ENCODE results near the gene FAAP100. TPM values are rescaled to one million over a fixed set of nuclear protein-coding genes. Genes with fewer than 3 reads are reported as not detected.

Gene FAAP100
- total RNA-seq, 2 donors from 2014 or later = 11.6 to 15.7 TPM

DNA sequence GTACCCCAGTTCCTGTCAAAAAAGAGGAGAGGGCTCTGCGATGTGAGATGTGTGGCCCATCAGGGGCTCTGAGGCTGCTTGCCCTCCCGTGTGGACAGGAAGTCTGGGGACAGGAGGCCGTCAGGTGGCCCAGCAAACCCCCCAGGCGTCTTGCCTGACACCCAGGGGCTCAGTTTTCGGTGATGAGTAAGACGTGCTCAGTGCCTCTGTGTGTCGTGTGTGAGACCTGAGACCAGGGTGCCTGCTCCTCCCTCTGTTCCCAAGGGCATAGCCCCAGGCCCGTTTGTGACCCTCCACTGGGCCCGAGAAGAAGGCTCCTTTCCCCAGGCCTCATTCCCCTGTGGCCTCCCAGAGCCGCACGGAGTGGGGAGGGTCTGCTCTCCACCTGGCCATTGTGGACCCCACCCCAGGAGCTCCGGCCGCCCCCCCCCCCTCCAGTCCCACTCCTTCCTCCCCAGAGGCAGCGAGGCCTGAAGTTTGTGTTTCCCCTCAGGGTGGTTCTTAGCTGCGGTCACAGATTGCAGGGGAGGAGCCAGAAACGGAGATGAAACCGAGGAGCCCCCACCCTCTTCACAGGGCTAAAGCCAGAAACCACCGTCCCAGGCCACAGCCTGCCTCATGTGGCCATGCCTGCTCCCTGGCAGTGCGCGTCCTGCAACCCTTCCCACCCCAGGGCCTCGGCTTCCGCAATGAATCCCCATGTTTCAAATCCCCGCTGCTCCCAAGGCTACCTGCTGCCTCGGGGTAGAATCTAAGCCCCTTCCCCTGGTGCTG lies 34.6 kb downstream of the FAAP100 start:
- intact Hi-C loops (cut with DNase I) = loop anchor here in 1 of 2 donors (5.0 kb wide), 2 partner anchors 35 to 85 kb away; partner anchors contain the start of gene FAAP100
- DNase-seq (peak; percentile 34), ATAC-seq (no peak)

- ATAC-seq = no peak
- intact Hi-C loops (cut with DNase I) = loop anchor here in 1 of 2 donors (5.0 kb wide), 2 partner anchors 35 to 85 kb away; partner anchors contain the start of gene FAAP100
- DNase-seq = no peak
These were observed 35.2 kb downstream of the FAAP100 start for GRCh38 chr17:81517009-81517338.

DNA sequence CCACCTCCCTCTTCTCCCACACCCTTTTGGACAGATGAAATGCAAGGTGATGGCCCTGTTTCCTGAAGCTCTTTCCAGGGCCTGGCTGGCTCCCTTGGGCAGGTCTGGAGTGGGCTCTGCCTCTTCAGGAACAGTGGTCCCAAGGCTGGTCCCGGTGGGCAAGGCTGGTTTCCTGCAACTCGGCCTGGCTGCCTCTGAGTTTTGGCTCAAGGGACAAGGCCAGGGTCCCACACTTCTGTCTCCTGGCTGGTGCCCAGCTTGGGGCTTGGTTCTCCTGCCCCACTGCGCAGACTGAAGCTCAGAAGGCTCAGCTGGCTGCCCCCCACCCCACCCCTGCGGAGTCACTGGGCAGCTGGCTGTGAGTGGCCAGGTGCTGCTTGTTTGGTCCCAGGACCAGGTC lies 35.7 kb downstream of the FAAP100 start:
- intact Hi-C loops (cut with DNase I) = loop anchor here in 1 of 2 donors (5.0 kb wide), 2 partner anchors 36 to 86 kb away; partner anchors contain the start of gene FAAP100
- ATAC-seq (no peak), DNase-seq (no peak)

DNA sequence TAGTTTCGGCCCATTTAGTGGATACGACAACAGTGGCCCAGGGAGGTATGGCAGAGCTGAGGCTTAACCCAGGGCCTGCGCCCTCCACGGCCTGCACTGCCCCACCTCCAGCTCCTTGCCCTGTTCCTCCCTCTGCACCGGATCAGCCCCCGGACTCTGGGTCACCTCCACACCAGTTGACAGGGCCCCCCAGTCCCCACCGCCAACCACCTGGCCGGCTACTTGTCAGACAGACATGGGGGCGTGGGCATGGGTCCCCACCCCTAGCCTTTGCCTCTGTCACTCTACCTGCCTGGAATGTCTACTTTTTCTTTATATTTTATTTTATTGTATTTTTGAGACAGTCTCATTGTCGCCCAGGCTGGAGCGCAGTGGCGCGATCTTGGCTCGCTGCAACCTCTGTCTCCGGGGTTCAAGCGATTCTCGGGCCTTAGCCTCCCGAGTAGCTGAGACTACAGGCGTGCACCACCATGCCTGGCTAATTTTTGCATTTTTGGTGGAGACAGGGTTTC lies 36.6 kb downstream of the FAAP100 start:
- ATAC-seq (no peak), DNase-seq (no peak)
- intact Hi-C loops (cut with DNase I) = loop anchor here in 1 of 2 donors (5.0 kb wide), 2 partner anchors 37 to 87 kb away; partner anchors contain the start of gene FAAP100

GRCh38 chr17:81514739-81515529 lies 37.2 kb downstream of the FAAP100 start:
- ATAC-seq = peak; percentile 39 to 48
- intact Hi-C loops (cut with DNase I) = loop anchor here in 1 of 2 donors (5.0 kb wide), 2 partner anchors 37 to 87 kb away; partner anchors contain the start of gene FAAP100
- peak; percentile 89 for DNase-seq

DNA sequence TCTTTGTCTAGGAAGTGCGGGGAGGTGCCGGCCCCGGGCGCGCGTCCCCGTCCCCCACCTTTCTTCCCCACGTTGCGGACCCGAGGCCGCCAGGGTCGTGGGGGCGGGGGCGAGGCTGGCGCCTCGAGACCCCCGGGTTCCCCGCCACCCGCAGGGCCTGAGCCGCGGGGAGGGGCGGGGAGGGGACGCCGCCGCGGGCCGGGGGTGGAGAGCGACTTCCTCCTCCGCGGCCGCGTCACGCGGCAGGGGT lies 37.7 kb downstream of the FAAP100 start:
- DNase-seq (no peak), ATAC-seq (no peak)
- intact Hi-C loops (cut with DNase I) = no loop called here

- peak; percentile 9 to 13 for ATAC-seq
- intact Hi-C loops (cut with DNase I) = no loop called here
- DNase-seq = peak; percentile 77
These were observed 38.2 kb downstream of the FAAP100 start for GRCh38 chr17:81513753-81514488.

DNA sequence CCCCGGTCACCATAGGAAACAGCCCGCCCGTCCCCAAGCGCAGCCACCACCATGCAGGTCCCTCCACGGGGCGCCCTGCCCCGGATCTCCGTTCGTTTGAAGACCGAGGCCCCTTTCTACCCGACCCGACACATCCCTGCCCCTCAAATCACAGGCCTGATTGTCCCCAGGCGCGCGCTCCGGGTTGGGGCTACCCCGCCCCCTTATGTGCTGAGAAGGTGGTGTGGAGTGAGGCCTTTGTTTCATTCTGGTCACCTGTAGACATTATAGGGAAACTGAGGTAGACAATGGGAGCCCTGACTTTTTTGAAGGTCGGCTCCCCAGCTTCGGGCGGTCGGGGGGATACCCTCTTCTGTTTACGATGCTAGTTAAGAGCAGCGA lies 38.8 kb downstream of the FAAP100 start:
- DNase-seq (peak; percentile 67), ATAC-seq (peak; percentile 4 to 13)
- intact Hi-C loops (cut with DNase I) = no loop called here

- intact Hi-C loops (cut with DNase I) = no loop called here
- ATAC-seq (peak; percentile 61 to 81), DNase-seq (peak; percentile 94)
These were observed 39.4 kb downstream of the FAAP100 start, which contains the start of gene ACTG1 for GRCh38 chr17:81512562-81513371. Gene ACTG1 (minus strand): TSS chr17:81512799. CDS start chr17:81512354, 445 bp downstream.

DNA sequence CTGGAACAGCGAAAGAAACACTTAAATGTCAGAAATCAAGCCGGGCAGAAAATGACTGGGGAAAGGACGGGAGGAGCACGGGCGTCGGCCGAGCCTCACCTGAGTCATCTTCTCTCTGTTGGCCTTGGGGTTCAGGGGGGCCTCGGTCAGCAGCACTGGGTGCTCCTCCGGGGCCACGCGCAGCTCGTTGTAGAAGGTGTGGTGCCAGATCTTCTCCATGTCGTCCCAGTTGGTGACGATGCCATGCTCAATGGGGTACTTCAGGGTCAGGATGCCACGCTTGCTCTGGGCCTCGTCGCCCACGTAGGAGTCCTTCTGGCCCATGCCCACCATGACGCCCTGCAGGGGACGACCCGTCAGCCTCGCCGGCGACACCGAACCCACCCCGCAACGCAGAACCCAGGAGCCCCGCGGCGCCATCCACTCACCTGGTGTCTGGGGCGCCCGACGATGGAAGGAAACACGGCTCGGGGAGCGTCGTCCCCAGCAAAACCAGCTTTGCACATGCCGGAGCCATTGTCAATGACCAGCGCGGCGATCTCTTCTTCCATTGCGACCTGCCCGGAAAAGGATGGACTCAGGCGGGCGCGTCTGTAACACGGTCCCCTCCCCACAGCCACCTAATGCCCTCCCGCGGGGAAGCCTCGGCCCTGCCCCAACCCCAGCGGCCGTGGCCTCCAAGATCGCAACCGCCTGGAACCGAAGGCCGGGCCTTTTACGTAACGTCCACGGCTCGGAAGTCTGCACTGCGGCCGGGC lies 40.2 kb downstream of the FAAP100 start:
- DNase-seq (peak; percentile 54), ATAC-seq (peak; percentile 2 to 6)
- intact Hi-C loops (cut with DNase I) = loop anchor here in 1 of 2 donors (2.0 kb wide), 1 partner anchor 115 kb away; no protein-coding TSS in a partner anchor

DNA sequence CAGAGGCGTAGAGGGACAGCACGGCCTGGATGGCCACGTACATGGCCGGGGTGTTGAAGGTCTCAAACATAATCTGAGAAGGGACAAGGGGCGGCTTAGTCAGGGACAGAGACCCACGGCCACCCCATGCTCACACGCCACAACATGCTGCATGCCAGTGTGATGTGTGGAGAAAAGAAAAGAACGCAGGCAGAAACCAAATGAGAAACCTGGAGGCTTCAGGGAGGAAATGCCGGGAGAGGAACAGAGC lies 40.7 kb downstream of the FAAP100 start:
- DNase-seq = no peak
- intact Hi-C loops (cut with DNase I) = loop anchor here in 1 of 2 donors (2.0 kb wide), 1 partner anchor 115 kb away; no protein-coding TSS in a partner anchor
- no peak for ATAC-seq

- ATAC-seq = no peak
- intact Hi-C loops (cut with DNase I) = loop anchor here in 1 of 2 donors (2.0 kb wide), 1 partner anchor 114 kb away; no protein-coding TSS in a partner anchor
- DNase-seq = peak; percentile 48
These were observed 41.2 kb downstream of the FAAP100 start for GRCh38 chr17:81510785-81511553.

- DNase-seq (no peak), ATAC-seq (no peak)
- intact Hi-C loops (cut with DNase I) = loop anchor here in 1 of 2 donors (2.0 kb wide), 1 partner anchor 113 kb away; no protein-coding TSS in a partner anchor
These were observed 42.0 kb downstream of the FAAP100 start for GRCh38 chr17:81509972-81510784.

- no peak for DNase-seq
- ATAC-seq = no peak
- intact Hi-C loops (cut with DNase I) = no loop called here
These were observed 42.8 kb downstream of the FAAP100 start for GRCh38 chr17:81509207-81509971.

DNA sequence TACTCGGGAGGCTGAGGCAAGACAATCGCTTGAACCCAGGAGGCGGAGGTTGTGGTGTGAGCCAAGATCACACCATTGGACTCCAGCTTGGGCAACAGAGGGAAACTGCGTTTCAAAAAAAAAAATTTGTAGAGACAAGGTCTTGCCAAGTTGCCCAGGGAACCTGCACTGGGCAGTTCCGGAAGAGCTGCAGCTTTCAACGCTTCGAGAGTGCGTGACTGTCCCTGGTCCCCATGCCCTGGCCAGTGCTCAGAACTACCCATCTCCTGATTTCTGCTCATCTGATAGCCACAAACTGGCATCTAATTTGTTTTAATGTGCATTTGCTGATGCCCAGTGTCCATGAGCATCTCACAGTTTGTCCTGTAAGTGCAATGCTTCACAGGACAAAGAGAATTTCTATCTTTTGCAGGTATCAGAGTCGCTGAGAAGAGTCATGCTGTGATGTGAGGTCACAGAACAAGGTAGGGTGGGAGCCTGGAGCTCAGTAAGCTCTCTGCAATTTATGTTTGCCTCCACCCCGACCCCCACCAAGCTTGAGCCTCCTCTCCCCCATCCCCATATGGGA lies 43.4 kb downstream of the FAAP100 start:
- intact Hi-C loops (cut with DNase I) = no loop called here
- DNase-seq (no peak), ATAC-seq (peak in 1 of 2 donors; percentile 5)
